NCI-H1436 treated with DMSO at 0.1 percent for 48 hours (cell line): ENCODE results near the gene NONO.
"Not testable (repeated sequence)": the region's sequence is repeated elsewhere in the genome, so short reads cannot be mapped to it uniquely, and the experiment has no call there.

Experiments
- DNase-seq: peaks from one replicate; lab custom pipeline; 2025; lab: John Stamatoyannopoulos, UW

Gene NONO

GRCh38 chrX:71291381-71291780 lies 7.9 kb downstream of the NONO start:
- no peak for DNase-seq

- DNase-seq, result no peak
These were observed 9.4 kb downstream of the NONO start for GRCh38 chrX:71292669-71293365.

DNA sequence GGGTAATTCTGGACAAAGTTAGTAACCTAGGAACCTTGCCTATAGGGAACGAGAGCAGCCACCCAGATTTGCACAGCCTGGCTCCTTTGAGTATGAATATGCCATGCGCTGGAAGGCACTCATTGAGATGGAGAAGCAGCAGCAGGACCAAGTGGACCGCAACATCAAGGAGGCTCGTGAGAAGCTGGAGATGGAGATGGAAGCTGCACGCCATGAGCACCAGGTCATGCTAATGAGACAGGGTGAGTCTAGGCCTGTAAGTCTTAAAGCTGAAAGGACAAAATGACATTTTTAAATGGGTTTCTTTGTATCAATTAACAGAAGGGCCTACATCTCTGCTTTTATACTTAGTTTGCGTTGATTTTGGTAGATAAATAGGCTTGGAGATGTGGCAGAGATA lies 13.4 kb downstream of the NONO start:
- no peak for DNase-seq

- DNase-seq, result no peak
These were observed 14.7 kb downstream of the NONO start for GRCh38 chrX:71298119-71298518.

GRCh38 chrX:71300064-71300463 lies 16.6 kb downstream of the NONO start:
- not testable (repeated sequence) for DNase-seq

DNA sequence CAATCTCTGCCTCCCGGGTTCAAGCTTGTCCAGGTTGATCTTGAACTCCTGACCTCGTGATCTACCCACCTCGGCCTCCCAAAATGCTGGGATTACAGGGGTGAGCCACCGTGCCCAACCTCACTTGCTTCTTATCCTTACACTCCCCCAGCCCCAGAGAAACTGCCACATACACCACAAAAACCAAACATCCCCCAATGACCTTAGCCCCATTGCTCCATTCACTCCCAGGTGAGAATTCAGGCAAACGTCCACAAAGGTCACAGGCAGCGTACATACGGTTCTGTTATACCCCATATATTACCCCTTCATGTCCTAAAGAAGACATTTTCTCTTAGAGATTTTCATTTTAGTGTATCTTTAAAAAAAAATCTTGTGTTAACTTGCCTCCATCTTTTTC lies 17.1 kb downstream of the NONO start:
- not testable (repeated sequence) for DNase-seq

- DNase-seq, result no peak
These were observed 17.9 kb downstream of the NONO start, which contains the start of gene ITGB1BP2 for GRCh38 chrX:71301195-71301924. Gene ITGB1BP2 (plus strand): TSS chrX:71301750. CDS start chrX:71301807, 57 bp downstream.

DNA sequence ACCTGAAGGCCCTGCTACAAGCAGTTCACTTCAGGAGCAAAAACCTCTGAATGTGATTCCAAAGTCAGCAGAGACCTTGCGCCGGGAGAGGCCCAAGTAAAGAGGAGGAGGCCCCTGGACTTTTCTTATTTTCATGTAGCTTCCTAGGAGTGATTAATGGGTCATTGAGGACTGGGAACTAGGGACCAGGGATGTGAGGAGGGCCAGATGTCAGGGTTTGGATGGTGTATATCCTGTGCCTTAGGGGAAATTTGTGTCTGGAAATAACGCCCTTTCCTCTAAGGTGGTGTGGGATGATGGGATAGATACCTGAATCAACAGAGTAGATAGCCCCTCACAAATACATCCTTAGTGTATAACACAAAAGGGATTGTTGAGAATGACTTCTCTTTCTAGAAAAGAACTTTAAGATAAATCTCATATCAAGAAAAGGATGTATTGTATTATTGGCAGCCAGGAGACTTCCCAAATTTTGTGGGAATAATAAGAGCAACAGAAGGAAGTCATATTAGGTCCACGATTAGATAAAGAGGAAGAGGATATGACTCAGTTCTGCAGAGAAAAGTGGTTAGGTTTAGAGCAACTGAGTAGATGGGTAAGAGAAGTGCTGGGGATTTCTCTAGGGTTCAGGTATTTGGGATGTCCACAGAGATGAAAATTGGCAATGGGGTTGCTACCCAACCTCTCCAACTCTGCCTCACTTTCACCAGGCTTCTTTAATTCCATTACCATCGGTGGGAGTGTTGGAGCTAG lies 19.2 kb downstream of the NONO start:
- no peak for DNase-seq

DNA sequence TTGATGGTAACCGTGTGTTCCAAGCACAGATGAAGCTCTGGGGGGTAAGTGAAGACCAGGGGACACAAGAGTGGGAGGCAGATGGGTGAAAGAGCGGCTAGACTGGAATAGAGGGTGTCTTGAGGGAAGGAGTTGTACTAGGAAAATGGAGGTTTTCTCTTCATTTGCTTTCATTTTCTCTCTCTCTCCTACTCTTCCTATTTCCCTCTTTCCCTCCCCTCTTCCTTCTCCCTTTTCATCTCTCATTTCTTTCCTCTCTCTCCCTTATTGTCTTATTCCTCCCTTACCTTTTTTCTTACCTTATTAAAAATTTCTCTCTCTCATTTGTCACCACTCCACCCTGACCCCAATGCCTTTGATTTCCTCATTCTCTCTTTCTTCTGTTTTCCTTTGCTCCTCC lies 21.1 kb downstream of the NONO start:
- DNase-seq, result no peak

DNA sequence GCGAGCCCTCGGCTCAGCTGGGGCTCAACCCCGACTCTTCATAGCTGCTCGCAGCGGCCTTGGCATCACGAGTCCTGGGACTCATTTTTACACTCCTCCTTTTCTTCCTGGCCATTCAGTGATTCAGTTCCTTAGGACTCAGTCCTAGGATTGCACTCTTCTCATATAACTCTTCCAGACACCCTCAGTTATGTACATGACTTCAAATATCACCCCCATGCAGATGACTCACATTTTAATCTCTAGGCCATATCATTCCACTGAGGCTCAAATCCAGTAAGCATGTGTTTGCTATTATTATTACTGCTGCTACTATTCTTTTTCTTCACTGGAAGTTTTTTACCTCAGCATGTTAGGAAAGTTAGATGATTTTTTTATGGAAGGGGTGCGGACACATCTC lies 32.5 kb downstream of the NONO start:
- DNase-seq, result no peak

DNA sequence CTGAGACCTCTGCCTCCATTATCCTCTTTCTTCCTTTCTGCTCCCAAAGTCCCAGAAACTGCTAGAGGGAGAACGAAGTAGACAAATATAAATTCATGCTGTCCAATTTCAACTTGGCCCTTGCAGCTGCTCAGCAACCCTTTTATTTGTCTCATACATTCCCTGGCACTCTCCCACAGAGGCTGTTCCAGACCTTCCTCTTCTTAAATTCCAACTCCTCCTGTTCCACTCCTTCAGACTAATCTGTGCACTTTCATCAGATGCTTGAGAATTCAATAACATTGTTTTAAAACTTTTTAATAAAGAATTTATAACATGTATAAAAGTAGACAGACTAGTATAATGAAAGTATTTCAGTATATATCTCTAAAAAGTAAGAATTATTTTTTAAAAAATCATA lies 33.5 kb downstream of the NONO start:
- not testable (repeated sequence) for DNase-seq

DNA sequence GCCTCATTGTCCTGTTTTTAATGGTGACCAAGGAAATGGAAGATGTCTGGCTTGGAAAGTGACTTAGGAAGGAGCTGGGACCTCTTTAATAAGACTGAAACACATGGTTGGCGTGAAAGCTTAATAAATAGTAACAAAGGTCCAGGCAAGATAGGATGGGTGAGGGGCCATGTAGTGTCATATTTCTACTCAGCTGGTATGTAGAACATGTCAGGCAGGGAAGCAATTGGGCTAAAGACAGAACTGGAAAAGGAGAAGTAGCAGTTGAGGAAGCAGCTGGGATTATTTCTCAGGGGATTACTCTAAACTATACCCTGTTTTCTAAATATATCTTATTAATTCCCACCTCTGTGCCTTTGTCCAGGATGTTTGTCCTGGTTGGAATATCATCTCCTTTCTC lies 36.7 kb downstream of the NONO start:
- DNase-seq, result no peak

- no peak for DNase-seq
These were observed 38.3 kb downstream of the NONO start for GRCh38 chrX:71321731-71322130.

- DNase-seq, result not testable (repeated sequence)
These were observed 41.0 kb downstream of the NONO start for GRCh38 chrX:71324452-71324851.

DNA sequence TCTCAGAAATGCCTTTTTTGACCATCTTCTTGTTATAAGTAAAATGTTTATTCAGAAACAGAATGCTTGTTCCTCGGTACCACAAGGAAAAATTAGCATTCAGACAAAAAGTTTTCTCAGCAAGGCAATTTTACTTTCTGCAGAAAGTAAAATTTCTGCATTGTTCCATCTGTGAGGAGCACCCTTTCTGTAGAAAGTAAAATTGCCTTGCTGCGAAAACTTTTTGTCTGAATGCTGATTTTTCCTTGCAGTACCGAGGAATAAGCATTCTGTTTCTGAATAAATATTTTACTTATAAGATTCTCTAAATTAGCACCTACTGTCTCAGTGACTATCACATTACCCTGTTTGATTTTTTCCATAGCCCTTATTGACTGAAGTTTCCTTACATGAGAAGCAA lies 43.0 kb downstream of the NONO start:
- DNase-seq, result no peak

- DNase-seq, result not testable (repeated sequence)
These were observed 65.8 kb downstream of the NONO start for GRCh38 chrX:71349151-71349665.

DNA sequence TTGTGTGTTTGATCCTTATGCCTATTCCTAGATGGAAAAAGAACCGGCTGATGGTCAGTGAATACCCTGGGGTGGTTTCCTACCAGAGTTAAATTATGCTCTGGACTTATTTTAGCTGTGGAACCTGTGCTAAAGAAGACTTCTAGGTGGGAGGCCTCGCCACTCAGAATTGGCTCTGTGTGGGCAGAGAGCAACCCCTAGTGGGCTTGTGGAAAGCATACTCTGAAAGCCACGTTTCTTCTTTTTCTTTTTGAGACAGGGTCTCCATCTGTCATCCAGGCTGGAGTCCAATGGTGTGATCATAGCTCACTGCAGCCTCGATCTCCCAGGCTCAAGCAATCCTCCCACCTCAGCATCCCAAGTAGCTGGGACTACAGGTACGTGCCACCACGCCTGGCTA lies 66.4 kb downstream of the NONO start:
- not testable (repeated sequence) for DNase-seq
